Nephron (organoid): Measurements from ENCODE around the gene YY1.
A peak's percentile ranks its signal among the peaks of the same experiment; 100 is the strongest.
"Not testable (repeated sequence)": the region's sequence is repeated elsewhere in the genome, so short reads cannot be mapped to it uniquely, and the experiment has no call there.

ENCODE experiments used
- H3K27ac Mint-ChIP-seq, 3 experiments: 2 replicates each; pipeline ENCODE4 v1.8.0; 2020; ENCODE audit warnings: mixed read lengths in 3 of 3, mild to moderate bottlenecking in 2 of 3, moderate library complexity in 1 of 3
- H3K27me3 Mint-ChIP-seq: 2 replicates; pipeline ENCODE4 v1.8.0; 2021; ENCODE audit warnings: low read depth, mild to moderate bottlenecking, moderate library complexity, mixed read lengths
- H3K36me3 Mint-ChIP-seq: 2 replicates; pipeline ENCODE4 v1.8.0; 2020; ENCODE audit warnings: low read depth, mixed read lengths
- H3K4me1 Mint-ChIP-seq: 2 replicates; pipeline ENCODE4 v1.8.0; 2020; ENCODE audit warnings: mixed read lengths
- H3K4me3 Mint-ChIP-seq, 3 experiments: 2 replicates each; pipeline ENCODE4 v1.8.0; 2020; ENCODE audit warnings: mild to moderate bottlenecking in 3 of 3, mixed read lengths in 3 of 3, moderate library complexity in 2 of 3
- H3K9me3 Mint-ChIP-seq: 2 replicates; pipeline ENCODE4 v1.8.0; 2020; ENCODE audit warnings: mixed read lengths
- TF ChIP-seq, protein P1 (sequence below), 3 experiments: fragments of 200-600 bp; sonication (generic); IDR thresholded peaks; one replicate each; pipeline ENCODE4 v1.5.0; 2021; ENCODE audit warnings: antibody characterized with exemption in 3 of 3; ENCODE audit not compliant: unreplicated experiment in 3 of 3

The YY1 gene

DNA sequence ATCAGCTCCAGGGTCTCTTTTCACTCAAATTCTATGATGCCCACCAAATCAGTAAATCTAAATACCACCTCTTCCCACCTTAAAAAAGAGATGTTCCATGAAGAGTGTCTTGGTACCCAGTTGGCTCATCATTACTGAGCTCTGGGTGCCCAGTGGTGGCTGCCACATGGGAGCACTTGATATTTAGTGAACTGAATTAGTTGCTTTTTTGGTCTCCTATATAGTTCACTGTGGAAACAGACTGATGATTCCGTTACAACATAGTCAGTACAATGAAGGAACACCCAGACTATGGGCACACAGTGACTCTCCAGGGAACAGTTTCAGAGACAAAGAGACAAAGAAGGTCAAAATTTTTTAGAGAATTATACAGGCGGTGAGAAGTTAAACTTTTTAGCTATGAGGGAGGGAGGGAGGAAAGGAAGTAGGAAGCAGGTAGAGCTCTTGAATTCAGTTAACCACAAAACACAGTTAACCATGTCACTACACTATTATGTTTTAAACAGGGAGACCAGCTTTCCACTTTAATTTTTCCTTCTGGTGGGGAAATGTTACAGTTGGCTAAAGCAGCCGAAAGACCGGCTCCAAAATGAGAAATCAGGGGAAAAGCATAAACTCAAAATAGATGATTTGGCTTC is 14.6 kb upstream of the YY1 start:
- Mint-ChIP-seq H3K4me3 (no peak overlapping the region), H3K36me3 (peaks cover 13% of the 10 kb centered on the region)
- TF ChIP-seq, protein P1, sequence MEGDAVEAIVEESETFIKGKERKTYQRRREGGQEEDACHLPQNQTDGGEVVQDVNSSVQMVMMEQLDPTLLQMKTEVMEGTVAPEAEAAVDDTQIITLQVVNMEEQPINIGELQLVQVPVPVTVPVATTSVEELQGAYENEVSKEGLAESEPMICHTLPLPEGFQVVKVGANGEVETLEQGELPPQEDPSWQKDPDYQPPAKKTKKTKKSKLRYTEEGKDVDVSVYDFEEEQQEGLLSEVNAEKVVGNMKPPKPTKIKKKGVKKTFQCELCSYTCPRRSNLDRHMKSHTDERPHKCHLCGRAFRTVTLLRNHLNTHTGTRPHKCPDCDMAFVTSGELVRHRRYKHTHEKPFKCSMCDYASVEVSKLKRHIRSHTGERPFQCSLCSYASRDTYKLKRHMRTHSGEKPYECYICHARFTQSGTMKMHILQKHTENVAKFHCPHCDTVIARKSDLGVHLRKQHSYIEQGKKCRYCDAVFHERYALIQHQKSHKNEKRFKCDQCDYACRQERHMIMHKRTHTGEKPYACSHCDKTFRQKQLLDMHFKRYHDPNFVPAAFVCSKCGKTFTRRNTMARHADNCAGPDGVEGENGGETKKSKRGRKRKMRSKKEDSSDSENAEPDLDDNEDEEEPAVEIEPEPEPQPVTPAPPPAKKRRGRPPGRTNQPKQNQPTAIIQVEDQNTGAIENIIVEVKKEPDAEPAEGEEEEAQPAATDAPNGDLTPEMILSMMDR (IDR thresholded peaks at IDR 0.05; ENCODE audit: unreplicated experiment in 3 of 3), result no peak

DNA sequence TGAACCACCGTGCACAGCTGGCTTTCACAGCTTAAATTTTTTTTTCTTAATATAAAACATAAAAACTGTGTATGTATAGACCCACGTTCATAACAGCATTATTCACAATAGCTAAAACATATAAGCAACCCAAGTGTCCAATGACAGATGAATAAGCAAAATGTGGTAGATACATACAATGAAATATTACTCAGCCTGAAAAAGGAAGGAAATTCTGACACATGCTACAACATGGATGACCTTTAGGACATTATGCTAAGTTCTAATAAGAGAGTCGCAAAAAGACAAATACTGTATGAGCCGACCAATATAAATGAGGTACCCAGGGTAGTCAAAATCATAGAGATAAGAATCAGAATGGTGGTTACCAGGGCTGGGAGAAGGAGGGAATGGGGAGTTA is 13.8 kb upstream of the YY1 start:
- Mint-ChIP-seq H3K4me1 (peaks cover 2% of the 10 kb centered on the region), H3K4me3 (no peak overlapping the region), H3K27me3 (no peaks in the 10 kb centered on the region), H3K36me3 (peaks cover 18% of the 10 kb centered on the region), H3K9me3 (no peaks in the 10 kb centered on the region), H3K27ac (no peak overlapping the region)
- TF ChIP-seq, protein P1 (IDR thresholded peaks at IDR 0.05; ENCODE audit: unreplicated experiment in 3 of 3), result no peak

More for the DNA sequence above, 14.6 kb upstream of the YY1 start:
- Mint-ChIP-seq H3K27me3 (no peaks in the 10 kb centered on the region), H3K27ac (no peak overlapping the region), H3K9me3 (no peaks in the 10 kb centered on the region), H3K4me1 (no peaks in the 10 kb centered on the region)

DNA sequence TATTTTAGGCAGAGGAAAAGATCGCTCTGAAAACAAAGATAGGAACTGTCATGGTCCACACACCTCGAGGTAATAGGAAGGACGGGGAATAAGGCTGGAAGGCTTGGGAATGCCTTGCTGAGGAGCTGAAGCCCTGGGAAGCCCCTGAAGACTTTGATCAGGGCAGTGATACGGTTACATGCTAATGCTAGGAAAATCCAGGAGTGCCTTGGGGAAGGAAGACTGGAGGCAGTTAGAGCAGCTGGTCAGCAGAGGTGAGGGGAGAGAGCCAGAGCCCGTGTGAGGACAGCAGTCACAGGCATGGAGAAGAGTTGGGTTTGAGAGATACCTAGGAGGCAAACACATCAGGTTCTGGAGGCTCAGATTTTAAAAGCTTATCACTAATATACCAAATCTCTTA is 8.6 kb upstream of the YY1 start:
- Mint-ChIP-seq H3K36me3 (peaks cover 33% of the 10 kb centered on the region), H3K27ac (peak overlapping the region in 1 of 3 experiments; percentile 38), H3K27me3 (no peaks in the 10 kb centered on the region), H3K4me3 (no peak overlapping the region), H3K4me1 (peaks cover 6% of the 10 kb centered on the region), H3K9me3 (no peaks in the 10 kb centered on the region)
- TF ChIP-seq, protein P1 (IDR thresholded peaks at IDR 0.05; ENCODE audit: unreplicated experiment in 3 of 3), result no peak

DNA sequence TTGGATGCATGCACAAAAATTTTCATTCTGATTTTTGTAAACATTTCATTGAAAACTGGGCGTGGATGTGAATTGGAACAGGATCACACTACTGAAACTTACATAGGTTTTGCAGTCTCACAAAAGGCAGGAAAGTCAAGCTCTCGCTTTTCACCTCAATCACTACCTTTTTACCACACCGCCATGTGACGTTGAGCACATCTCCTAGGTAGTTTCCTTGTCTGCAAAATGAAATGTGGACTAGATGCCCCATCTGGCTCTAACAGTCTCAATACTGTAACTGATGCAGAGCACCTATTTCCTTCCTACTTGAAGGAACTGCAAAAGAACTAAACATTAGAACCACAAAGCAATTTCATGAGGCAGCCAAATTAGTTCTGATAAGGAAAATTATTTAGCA is 4.4 kb upstream of the YY1 start:
- Mint-ChIP-seq H3K4me1 (peaks cover 23% of the 10 kb centered on the region), H3K27ac (no peak overlapping the region), H3K27me3 (no peaks in the 10 kb centered on the region), H3K36me3 (peaks cover 20% of the 10 kb centered on the region), H3K9me3 (no peaks in the 10 kb centered on the region), H3K4me3 (peak overlapping the region in 1 of 3 experiments; percentile 13)
- TF ChIP-seq, protein P1 (IDR thresholded peaks at IDR 0.05; ENCODE audit: unreplicated experiment in 3 of 3), result no peak

DNA sequence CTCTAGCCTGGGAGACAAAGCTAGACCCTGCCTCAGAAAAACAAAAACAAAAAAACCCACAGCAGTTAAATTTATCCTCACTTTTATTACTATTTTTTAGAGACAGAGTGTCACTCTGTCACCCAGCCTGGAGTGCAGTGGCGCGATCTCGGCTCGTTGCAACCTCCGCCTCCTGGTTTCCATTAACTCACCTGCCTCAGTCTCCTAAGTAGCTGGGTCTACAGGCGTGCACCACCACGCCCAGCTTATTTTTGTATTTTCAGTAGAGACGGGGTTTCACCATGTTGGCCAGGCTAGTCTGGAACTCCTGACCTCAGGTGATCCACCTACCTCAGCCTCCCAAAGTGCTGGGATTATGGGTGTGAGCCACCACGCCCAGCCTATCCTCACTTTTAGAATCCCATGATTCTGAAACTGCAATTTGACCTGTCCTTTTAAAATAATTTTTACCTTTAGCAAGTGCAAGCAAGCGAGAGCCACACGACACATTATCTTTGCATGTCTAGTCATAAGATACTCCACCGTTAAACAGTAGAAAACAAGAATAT is 2.6 kb upstream of the YY1 start:
- not testable (repeated sequence) for H3K9me3 Mint-ChIP-seq, H3K27me3 Mint-ChIP-seq
- Mint-ChIP-seq H3K27ac (peak overlapping the region; percentile 94 to 97 (median 94)), H3K36me3 (peaks cover 16% of the 10 kb centered on the region), H3K4me1 (peaks cover 21% of the 10 kb centered on the region), H3K4me3 (peak overlapping the region; percentile 91 to 97 (median 92))

DNA sequence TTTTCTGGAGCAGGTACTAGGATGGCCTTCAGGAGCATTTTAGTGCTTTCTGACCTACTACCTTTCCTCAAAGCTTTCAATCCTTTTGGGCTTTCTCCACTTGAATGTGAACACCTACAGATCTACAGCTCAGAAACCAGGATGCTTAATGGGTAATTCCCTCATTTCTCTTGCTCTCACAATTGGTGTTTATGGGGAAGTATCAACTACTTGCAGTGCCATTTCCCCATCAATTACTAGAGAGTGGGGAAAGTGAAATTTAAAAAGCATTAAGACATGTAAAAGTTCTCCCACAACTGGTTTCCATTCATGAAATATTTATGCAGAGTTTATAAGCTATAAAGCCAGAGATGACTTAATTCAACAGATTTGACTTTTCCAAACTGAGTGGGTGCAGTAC is 2.1 kb upstream of the YY1 start:
- Mint-ChIP-seq H3K27ac (peak overlapping the region; percentile 94 to 97 (median 94)), H3K4me1 (peaks cover 23% of the 10 kb centered on the region), H3K27me3 (no peaks in the 10 kb centered on the region), H3K4me3 (peak overlapping the region; percentile 91 to 97 (median 92)), H3K9me3 (no peaks in the 10 kb centered on the region), H3K36me3 (peaks cover 18% of the 10 kb centered on the region)
- TF ChIP-seq, protein P1 (IDR thresholded peaks at IDR 0.05; ENCODE audit: unreplicated experiment in 3 of 3), result no peak
